HS-27A (cell line): Measurements from ENCODE around the gene TNNI3K.

Source experiments
- DNase-seq: peaks from one replicate; pipeline ENCODE4 v3.0.0-alpha.2; 2012; ENCODE audit warnings: low read depth, missing footprints

TNNI3K gene

GRCh38 chr1:74434321-74434720 lies 199.1 kb downstream of the TNNI3K start:
- no peak for DNase-seq

- no peak for DNase-seq
These were observed 200.9 kb downstream of the TNNI3K start for GRCh38 chr1:74436078-74436477.

GRCh38 chr1:74437035-74437434 lies 201.8 kb downstream of the TNNI3K start:
- no peak for DNase-seq

- no peak for DNase-seq
These were observed 216.8 kb downstream of the TNNI3K start for GRCh38 chr1:74452035-74452434.

- no peak for DNase-seq
These were observed 218.1 kb downstream of the TNNI3K start for GRCh38 chr1:74453277-74453676.

- DNase-seq = no peak
These were observed 220.2 kb downstream of the TNNI3K start for GRCh38 chr1:74455390-74455789.

GRCh38 chr1:74457253-74457652 lies 222.1 kb downstream of the TNNI3K start:
- DNase-seq = no peak

- DNase-seq = no peak
These were observed 228.3 kb downstream of the TNNI3K start for GRCh38 chr1:74463333-74463988.

- no peak for DNase-seq
These were observed 228.8 kb downstream of the TNNI3K start for GRCh38 chr1:74464037-74464436.

- DNase-seq = no peak
These were observed 230.1 kb downstream of the TNNI3K start for GRCh38 chr1:74465193-74465681.

GRCh38 chr1:74467786-74468377 lies 232.7 kb downstream of the TNNI3K start:
- DNase-seq = no peak

- DNase-seq = no peak
These were observed 233.9 kb downstream of the TNNI3K start for GRCh38 chr1:74468982-74469603.

GRCh38 chr1:74470251-74470650 lies 235.1 kb downstream of the TNNI3K start:
- DNase-seq = no peak

- no peak for DNase-seq
These were observed 235.7 kb downstream of the TNNI3K start for GRCh38 chr1:74470936-74471335.

- no peak for DNase-seq
These were observed 236.3 kb downstream of the TNNI3K start for GRCh38 chr1:74471470-74471869.

GRCh38 chr1:74474585-74474984 lies 239.4 kb downstream of the TNNI3K start:
- no peak for DNase-seq

GRCh38 chr1:74478979-74479378 lies 243.8 kb downstream of the TNNI3K start:
- DNase-seq = no peak

GRCh38 chr1:74480068-74480467 lies 244.9 kb downstream of the TNNI3K start:
- no peak for DNase-seq

GRCh38 chr1:74481607-74482006 lies 246.4 kb downstream of the TNNI3K start:
- no peak for DNase-seq

- DNase-seq = no peak
These were observed 250.4 kb downstream of the TNNI3K start for GRCh38 chr1:74485622-74486021.

- no peak for DNase-seq
These were observed 250.8 kb downstream of the TNNI3K start for GRCh38 chr1:74486036-74486435.

- no peak for DNase-seq
These were observed 261.5 kb downstream of the TNNI3K start for GRCh38 chr1:74496669-74497068.

- DNase-seq = no peak
These were observed 263.7 kb downstream of the TNNI3K start for GRCh38 chr1:74498901-74499300.
